Stimulated activated effector memory CD8-positive, alpha-beta T cell treated with anti-CD3 and anti-CD28 coated beads, Interleukin-12 subunit alpha, Interleukin-12 subunit beta, amount 100 ng/mL, for 72 hours (primary cell): ENCODE results near the gene LY86.
A peak's percentile ranks its signal among the peaks of the same experiment; 100 is the strongest.
"Not testable (repeated sequence)": the region's sequence is repeated elsewhere in the genome, so short reads cannot be mapped to it uniquely, and the experiment has no call there.

Source experiments
- ATAC-seq: fragments of 150-1000 bp; cut with Tn5 transposase; 2 replicates; pipeline ENCODE4 v1.10.0; 2021
- DNase-seq, 2 donors: peaks; one replicate each; pipeline ENCODE4 v3.0.0; 2021 to 2022; ENCODE audit warnings: low spot score in 2 of 2
- H3K27ac Mint-ChIP-seq: one replicate; pipeline ENCODE4 v1.8.0; 2022; ENCODE audit warnings: mild to moderate bottlenecking, mixed read lengths
- H3K36me3 Mint-ChIP-seq: one replicate; pipeline ENCODE4 v1.8.0; 2022; ENCODE audit warnings: mild to moderate bottlenecking, mixed read lengths
- H3K4me1 Mint-ChIP-seq: one replicate; pipeline ENCODE4 v1.8.0; 2022; ENCODE audit warnings: mixed read lengths
- H3K4me3 Mint-ChIP-seq: one replicate; pipeline ENCODE4 v1.8.0; 2022; ENCODE audit warnings: mild to moderate bottlenecking, mixed read lengths
- H3K9me3 Mint-ChIP-seq: one replicate; pipeline ENCODE4 v1.8.0; 2022; ENCODE audit warnings: mixed read lengths

Gene LY86

GRCh38 chr6:6660339-6661045, 72.0 kb downstream of the LY86 start:
- Mint-ChIP-seq H3K4me1 (peaks cover 34% of the 10 kb centered on the region), H3K36me3 (no peaks in the 10 kb centered on the region), H3K27ac (no peak overlapping the region), H3K4me3 (no peak overlapping the region), H3K9me3 (no peaks in the 10 kb centered on the region)
- ATAC-seq (no peak), DNase-seq (no peak)

- no peak for DNase-seq
- H3K4me1 Mint-ChIP-seq: peaks cover 27% of the 10 kb centered on the region
- H3K4me3 Mint-ChIP-seq: no peak overlapping the region
- no peaks in the 10 kb centered on the region for H3K9me3 Mint-ChIP-seq
- no peaks in the 10 kb centered on the region for H3K36me3 Mint-ChIP-seq
- H3K27ac Mint-ChIP-seq: no peak overlapping the region
- no peak for ATAC-seq
Measured at GRCh38 chr6:6661191-6661590, 72.7 kb downstream of the LY86 start.

GRCh38 chr6:6661684-6662083, 73.2 kb downstream of the LY86 start:
- H3K9me3 Mint-ChIP-seq: no peaks in the 10 kb centered on the region
- DNase-seq (no peak), ATAC-seq (no peak)
- no peak overlapping the region for H3K27ac Mint-ChIP-seq
- H3K4me1 Mint-ChIP-seq: peaks cover 23% of the 10 kb centered on the region
- H3K36me3 Mint-ChIP-seq: no peaks in the 10 kb centered on the region
- no peak overlapping the region for H3K4me3 Mint-ChIP-seq

GRCh38 chr6:6663421-6664135, 75.1 kb downstream of the LY86 start:
- no peak overlapping the region for H3K27ac Mint-ChIP-seq
- DNase-seq (no peak), ATAC-seq (no peak)
- peaks cover 12% of the 10 kb centered on the region for H3K4me1 Mint-ChIP-seq
- no peaks in the 10 kb centered on the region for H3K36me3 Mint-ChIP-seq
- H3K9me3 Mint-ChIP-seq: no peaks in the 10 kb centered on the region
- H3K4me3 Mint-ChIP-seq: no peak overlapping the region

GRCh38 chr6:6665555-6666243, 77.2 kb downstream of the LY86 start:
- Mint-ChIP-seq H3K4me1 (peaks cover under 1% of the 10 kb centered on the region), H3K36me3 (no peaks in the 10 kb centered on the region), H3K4me3 (no peak overlapping the region), H3K9me3 (no peaks in the 10 kb centered on the region), H3K27ac (no peak overlapping the region)
- no peak for ATAC-seq
- no peak for DNase-seq

GRCh38 chr6:6670150-6670549, 81.6 kb downstream of the LY86 start:
- not testable (repeated sequence) for H3K36me3 Mint-ChIP-seq, ATAC-seq, DNase-seq, H3K4me1 Mint-ChIP-seq, H3K4me3 Mint-ChIP-seq, H3K9me3 Mint-ChIP-seq, H3K27ac Mint-ChIP-seq

GRCh38 chr6:6674872-6675271, 86.4 kb downstream of the LY86 start:
- Mint-ChIP-seq H3K9me3 (no peaks in the 10 kb centered on the region), H3K27ac (no peak overlapping the region), H3K36me3 (no peaks in the 10 kb centered on the region), H3K4me1 (peaks cover 12% of the 10 kb centered on the region), H3K4me3 (no peak overlapping the region)
- ATAC-seq: no peak
- DNase-seq: no peak

GRCh38 chr6:6676910-6677441, 88.5 kb downstream of the LY86 start:
- ATAC-seq (peak; percentile 60), DNase-seq (peak; percentile 72 to 90)
- Mint-ChIP-seq H3K4me3 (no peak overlapping the region), H3K9me3 (no peaks in the 10 kb centered on the region), H3K27ac (no peak overlapping the region), H3K4me1 (peaks cover 6% of the 10 kb centered on the region), H3K36me3 (no peaks in the 10 kb centered on the region)

- ATAC-seq (no peak), DNase-seq (no peak)
- H3K27ac Mint-ChIP-seq: no peak overlapping the region
- peaks cover 6% of the 10 kb centered on the region for H3K4me1 Mint-ChIP-seq
- H3K9me3 Mint-ChIP-seq: no peaks in the 10 kb centered on the region
- H3K36me3 Mint-ChIP-seq: no peaks in the 10 kb centered on the region
- H3K4me3 Mint-ChIP-seq: no peak overlapping the region
Measured at GRCh38 chr6:6678185-6678671, 89.7 kb downstream of the LY86 start.

GRCh38 chr6:6678811-6679210, 90.3 kb downstream of the LY86 start:
- Mint-ChIP-seq H3K4me3 (no peak overlapping the region), H3K27ac (no peak overlapping the region), H3K4me1 (peaks cover 11% of the 10 kb centered on the region), H3K36me3 (no peaks in the 10 kb centered on the region), H3K9me3 (no peaks in the 10 kb centered on the region)
- DNase-seq (no peak), ATAC-seq (no peak)

GRCh38 chr6:6679633-6680032, 91.1 kb downstream of the LY86 start:
- Mint-ChIP-seq H3K36me3 (no peaks in the 10 kb centered on the region), H3K9me3 (no peaks in the 10 kb centered on the region), H3K4me3 (no peak overlapping the region), H3K27ac (no peak overlapping the region), H3K4me1 (peaks cover 18% of the 10 kb centered on the region)
- DNase-seq: no peak
- ATAC-seq: no peak

- Mint-ChIP-seq H3K4me1 (peaks cover 21% of the 10 kb centered on the region), H3K36me3 (no peaks in the 10 kb centered on the region), H3K4me3 (no peak overlapping the region), H3K9me3 (no peaks in the 10 kb centered on the region), H3K27ac (no peak overlapping the region)
- DNase-seq: no peak
- no peak for ATAC-seq
Measured at GRCh38 chr6:6680526-6680925, 92.0 kb downstream of the LY86 start.

GRCh38 chr6:6681075-6681849, 92.7 kb downstream of the LY86 start:
- ATAC-seq (no peak), DNase-seq (no peak)
- H3K4me1 Mint-ChIP-seq: peaks cover 21% of the 10 kb centered on the region
- H3K36me3 Mint-ChIP-seq: no peaks in the 10 kb centered on the region
- no peak overlapping the region for H3K27ac Mint-ChIP-seq
- H3K9me3 Mint-ChIP-seq: no peaks in the 10 kb centered on the region
- H3K4me3 Mint-ChIP-seq: no peak overlapping the region

GRCh38 chr6:6682225-6682624, 93.7 kb downstream of the LY86 start:
- no peak overlapping the region for H3K27ac Mint-ChIP-seq
- H3K9me3 Mint-ChIP-seq: no peaks in the 10 kb centered on the region
- H3K36me3 Mint-ChIP-seq: no peaks in the 10 kb centered on the region
- H3K4me1 Mint-ChIP-seq: peaks cover 15% of the 10 kb centered on the region
- no peak overlapping the region for H3K4me3 Mint-ChIP-seq
- DNase-seq (no peak), ATAC-seq (no peak)
